Inflammatory macrophage treated with lipopolysaccharide for 4 hours (primary cell): ENCODE data around the gene ATP2B2.
"Not testable (repeated sequence)": the region's sequence is repeated elsewhere in the genome, so short reads cannot be mapped to it uniquely, and the experiment has no call there.

Experiments
- DNase-seq: peaks from one replicate; pipeline ENCODE4 v3.0.0-alpha.2; 2020

Gene ATP2B2

DNA sequence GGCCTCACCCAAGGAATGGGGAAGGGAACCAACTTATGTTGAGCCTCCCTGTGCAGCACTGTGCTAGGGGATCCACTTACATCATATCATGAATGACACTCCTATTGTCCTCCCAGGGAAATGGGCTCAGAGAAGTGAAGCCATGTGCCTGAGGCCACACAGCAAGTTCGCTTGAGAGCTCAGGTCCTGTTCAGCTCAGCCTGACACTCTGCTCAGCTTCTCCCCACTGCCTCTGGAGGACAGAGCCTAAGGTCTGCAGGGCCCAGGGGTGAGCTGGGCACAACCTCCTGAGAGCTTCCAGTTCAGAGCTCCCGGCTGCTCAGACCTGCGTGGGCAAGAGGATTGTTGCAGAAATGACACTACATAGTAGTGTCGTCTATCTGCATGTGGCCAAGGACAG lies 108.5 kb downstream of the ATP2B2 start:
- DNase-seq: no peak

DNA sequence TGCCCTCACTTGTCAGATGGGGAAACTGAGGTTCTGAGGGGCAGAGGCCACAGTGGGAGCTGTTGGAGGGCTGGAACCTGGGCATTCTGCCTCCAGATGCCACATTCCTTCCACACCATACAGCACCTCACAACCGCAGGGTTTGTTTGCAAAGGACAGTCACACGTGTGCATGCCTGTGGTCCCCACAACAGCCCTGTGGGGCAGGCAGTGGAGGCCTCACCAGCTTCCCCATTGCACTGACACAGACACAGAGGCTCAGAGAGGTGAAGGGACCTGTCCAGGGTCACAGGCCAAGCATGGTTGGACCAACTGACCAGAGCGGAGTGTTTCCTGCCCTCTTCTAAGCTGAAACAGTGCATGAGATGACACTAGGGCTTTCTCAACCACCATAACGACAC lies 109.3 kb downstream of the ATP2B2 start:
- no peak for DNase-seq

DNA sequence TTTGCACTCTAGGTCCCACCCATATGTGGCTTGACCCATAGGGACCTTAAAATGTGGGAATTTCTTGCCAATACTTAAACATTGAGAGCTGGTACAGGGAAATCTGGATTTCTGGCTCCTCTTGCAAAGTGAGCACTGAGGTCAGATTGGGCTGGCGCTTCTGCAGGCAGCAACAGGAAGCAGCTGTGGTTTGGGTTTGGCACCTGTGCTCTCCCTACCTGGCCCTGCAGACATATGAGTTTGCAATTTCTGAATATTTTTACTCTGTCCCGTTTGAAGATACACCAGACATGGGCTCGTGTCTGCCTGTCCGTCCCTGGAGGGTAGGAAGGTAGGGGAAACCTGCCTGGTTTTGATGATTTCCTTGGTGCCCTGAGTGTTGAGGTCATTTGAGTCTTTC lies 109.7 kb downstream of the ATP2B2 start:
- DNase-seq: no peak

DNA sequence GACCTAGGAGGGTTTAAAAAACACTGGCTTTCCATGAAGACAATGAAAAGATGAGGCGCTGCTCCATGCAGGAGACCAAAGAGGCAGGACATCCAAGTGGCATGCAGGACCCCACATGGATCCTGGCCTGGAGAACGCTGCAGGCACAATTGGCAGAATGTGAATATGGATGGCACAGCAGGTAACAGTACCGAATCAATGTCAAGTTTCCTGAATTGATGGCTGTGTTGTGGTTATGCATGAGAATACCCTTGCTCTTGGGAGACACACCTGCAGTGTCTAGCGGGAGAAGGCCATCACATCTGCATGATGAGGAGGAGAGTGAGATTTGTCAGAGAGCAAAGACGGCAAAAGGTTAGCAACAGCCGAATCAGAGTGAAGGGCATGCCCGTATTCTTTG lies 110.2 kb downstream of the ATP2B2 start:
- DNase-seq: no peak

DNA sequence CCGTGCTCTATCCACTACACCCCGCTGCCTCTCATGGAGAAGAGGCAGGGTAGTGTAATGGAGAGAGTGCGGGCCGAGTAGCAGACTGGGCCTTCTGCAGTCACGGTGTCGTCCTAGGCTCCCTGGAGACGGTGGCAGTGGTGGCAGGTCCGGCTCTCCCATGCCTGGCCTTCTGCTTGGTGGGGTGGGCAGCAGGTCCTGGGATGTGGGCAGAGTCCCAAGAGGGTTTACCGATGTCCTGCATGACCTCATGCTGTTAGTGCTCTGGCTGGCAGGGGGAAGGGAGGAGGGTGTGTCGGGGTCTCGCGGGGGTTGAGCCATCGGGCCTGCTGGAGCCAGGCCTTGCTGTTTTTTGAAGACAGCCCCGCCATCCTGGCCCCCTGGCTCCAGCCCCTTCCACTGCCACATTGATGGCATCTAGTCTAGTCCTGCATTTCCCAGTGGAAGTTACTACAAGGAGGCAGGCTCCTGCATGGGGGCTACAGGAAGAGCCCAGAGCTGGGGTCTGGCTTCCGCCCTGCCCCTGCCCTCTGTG lies 110.8 kb downstream of the ATP2B2 start:
- DNase-seq: no peak

DNA sequence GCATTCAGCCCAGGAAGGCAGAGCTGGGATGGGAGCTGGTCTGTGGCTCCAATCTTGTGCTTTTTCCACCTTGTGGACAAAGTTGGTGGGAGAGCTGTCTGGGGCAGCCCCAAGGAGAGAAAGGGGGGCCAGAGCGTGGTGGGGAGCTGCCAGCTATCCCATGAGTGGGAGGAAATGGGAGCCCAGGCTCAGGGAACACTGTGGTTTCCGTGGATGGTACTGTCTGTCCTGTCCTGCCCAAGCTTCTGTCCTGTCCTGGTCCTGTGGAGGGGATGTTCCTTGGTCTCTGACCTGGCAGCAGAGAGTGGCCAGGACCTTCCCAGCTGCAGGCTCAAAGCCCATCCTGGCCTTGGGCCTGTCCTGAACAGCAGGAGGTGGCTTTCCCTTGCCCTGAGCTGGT lies 111.9 kb downstream of the ATP2B2 start:
- no peak for DNase-seq

DNA sequence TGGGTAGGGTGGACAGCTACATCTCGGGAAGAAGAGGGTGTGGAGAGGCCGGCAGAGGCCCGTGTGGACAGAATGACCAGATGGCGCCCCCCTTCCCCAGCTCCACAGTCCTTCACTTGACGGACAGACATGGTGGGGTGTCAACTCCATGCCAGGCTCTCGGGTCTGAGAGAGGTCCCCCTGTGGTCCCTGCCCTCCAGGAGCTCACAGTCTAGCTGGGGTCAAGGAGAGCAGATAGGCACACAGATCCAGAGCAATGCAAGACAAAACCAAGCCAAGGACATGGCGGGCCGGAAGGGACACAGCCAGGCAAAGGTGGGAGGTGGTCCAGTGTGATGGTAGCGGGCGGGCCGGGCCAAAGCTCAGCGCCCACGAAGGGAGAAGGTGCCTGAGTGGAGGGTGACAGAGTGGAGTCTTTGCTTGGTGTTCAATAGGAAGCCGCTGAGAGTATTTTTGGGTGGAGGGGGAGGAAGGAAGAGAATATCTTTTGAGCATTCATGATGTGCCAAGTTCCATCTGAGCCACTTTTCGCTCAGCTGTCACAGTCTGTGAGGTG lies 112.4 kb downstream of the ATP2B2 start:
- no peak for DNase-seq

DNA sequence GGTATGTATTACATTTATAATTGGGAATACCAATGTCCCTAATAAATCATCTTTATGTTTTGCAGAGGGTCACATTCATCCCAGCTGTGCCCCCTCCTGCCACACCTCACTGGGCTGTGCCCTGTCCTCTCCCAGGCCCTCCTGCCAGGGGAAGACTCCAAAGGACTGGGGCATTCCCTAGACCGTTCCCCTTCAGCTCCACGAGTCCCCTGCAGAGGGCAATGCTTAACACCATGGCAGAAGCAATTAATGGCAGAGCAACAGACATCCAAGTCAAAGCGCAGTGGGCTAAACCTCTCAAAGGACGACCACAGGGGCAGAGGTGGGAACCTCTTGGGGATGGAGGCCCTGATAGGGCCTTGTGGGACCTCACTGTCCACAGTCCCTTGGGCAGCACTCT lies 113.1 kb downstream of the ATP2B2 start:
- no peak for DNase-seq

DNA sequence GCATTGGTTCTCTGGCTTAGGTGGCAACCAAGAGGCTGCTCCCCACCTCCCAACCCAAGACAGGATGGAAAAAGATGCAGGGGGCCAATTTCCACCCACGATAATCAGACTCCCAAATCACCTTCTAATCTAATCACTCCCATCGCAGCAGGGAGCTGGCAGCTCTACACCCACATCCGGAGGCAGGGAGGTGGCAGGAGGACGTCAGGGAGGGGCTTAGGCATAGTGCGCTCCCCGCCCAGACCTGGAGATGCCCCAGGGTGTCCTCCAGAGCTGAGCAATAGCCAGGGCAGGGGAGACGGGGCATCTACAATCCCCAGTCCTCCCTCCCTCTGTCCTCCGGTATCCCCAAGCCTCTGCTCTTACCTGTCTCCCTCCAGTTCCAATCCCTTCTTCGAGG lies 114.0 kb downstream of the ATP2B2 start:
- DNase-seq: no peak

DNA sequence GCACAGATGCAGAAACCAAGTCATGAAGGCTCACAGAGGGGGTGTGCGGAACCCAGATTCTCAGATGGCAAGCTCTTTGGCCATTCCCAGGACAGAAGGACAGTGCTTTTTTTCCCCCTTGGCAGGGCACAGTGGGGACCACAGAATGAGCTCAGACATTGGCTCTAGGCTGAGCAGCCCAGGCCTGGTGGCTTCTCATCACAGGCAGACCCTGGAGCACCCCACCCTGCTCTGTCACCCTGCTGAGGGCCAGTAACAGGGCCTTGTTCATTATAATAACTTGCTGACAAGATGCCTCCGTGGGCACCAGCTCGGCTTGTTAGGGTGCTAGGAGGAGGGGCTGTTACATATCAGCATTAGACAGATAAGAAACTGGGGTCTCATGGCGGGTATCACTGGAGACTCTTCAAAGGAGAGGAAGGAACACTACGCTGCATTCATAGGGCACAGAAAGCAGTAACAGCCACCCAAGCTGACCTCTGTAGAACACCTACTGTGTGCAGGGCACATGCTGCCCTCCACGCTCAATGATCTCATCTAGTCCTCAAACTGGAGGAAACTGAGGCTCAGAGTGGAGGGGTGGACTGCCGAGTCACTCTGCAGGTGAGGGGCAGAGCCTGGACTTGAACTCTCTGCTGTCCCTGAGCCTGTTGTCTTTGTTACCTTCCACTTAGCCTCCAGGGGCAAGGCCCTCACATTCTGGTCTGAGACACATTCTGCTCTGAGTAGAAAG lies 114.6 kb downstream of the ATP2B2 start:
- no peak for DNase-seq

DNA sequence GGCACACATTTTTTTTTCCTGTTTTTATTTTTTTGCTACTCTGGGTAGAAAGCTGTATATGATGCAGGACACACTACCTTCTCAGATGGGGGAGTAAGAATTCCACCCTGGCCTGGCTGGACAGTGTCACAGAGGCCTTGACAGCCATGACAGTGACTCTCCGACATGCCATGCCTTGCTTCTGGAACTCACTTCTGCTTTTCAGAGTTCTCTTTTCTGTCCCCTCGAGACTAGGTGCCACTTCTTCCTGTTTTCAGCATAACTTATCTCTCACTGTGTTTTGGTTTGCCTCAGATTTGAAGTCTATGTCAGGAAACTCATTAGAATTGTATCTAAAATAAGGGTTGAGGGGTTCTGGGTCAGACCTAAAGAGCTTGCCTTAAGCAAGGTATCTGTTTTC lies 115.4 kb downstream of the ATP2B2 start:
- peak; percentile 79 for DNase-seq

DNA sequence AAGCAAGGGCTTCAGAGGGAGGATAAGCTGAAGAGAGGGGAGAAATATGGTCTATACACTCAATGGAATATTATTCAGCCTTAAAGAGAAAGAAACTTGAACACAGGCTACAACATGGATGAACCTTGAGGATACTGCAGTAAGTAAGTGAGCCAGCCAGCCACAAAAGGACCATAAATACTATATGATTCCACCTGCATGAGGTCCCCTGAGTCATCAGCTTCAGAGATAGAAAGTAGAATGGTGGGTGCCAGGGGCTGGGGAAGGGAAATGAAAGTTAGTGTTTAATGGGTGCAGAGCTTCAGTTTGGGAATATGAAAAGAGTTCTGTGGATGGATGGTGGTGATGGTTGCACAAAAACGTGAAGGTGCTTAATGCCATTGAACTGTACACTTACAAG lies 116.0 kb downstream of the ATP2B2 start:
- DNase-seq: peak; percentile 18

DNA sequence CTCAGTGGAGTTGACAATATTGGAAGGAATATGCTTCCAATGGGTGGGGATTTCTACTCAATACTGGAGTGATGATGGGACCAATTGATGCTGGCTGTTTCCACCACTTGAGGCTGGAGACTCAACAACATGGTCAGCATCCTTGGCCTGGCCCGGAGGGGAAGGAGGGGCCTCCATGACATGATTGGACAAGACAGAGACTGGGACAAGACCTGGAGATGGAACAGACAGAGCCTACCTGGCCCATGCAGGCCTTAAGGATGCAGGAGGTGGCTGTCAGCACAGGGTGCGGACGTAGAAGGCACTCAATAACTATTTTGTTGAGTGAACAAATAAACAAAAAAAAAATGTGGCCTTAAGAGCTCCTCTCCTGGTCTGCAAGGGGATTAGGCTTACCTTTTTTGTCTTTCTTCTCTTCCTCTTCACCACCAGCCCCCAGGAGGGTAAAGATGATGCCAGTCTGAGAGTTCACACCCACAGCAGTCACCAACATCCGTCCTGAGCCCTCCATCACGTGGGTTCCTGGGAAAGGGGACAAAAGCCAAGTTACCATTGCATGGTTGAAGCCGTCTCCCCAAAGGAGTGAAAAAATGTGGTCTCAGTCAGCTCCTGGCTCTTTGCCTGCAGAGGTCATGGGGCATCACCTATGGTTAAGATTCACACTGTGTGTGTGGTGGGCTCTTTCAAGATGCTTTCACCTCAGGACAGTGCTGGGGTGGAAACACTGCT lies 117.3 kb downstream of the ATP2B2 start:
- no peak for DNase-seq

DNA sequence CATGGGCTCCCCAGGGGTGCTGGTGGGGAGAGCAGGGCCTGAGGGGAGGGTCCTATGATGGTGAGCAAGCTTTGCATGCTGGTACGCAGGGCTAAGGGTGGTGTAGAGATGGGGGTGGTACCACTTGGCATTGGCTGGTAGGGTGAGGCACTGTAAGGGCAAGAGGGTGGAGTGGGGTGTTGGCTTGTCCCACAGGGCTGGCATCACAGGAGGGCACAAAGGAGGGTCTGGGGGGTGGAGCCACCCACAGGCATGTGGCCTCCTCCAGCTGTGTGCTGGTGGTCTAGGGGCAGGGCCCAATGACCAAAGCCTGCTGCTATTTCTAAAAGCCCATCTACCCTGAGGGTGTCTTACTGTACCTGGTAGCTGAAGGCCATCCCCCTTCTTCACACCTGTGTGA lies 119.3 kb downstream of the ATP2B2 start:
- DNase-seq: no peak

DNA sequence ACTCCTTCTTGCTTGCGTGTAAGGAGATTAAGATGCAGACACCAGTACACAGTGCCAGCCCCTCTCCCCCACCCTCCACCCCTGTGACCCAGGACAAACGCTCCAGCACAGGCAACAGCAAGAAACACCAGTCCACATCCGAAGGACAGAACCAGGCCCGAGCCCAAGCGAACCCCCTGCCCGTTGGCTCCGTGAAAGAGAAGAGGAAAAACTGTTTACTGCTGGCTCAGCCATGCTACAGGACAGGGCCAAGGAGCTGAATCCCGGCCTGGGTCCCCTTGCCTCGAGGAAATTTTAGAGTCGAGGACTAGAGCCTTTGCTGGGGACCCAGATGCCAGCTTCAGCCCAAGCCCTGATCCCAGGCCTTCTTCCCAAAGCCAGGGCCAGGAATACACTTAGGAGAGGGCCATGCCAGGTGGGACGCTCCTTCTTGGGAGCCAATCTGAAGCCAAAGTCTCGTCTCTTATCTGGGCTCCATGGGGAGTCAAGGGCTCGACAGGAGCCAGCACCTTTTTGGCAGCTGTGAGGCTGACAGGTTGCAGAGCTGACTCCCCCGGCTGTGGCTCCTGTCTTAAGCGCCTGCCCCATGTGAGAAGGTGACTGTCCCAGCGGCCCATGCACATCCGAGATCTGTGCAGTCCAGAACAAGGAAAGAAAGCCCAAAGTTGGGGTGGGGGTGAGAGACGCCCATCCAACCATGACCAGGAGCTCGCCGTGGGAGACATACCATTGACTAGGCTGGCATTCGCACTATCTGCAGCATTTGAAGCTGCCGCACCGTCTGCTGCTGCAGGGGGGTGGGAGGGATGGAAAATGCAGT lies 120.6 kb downstream of the ATP2B2 start:
- DNase-seq: no peak

DNA sequence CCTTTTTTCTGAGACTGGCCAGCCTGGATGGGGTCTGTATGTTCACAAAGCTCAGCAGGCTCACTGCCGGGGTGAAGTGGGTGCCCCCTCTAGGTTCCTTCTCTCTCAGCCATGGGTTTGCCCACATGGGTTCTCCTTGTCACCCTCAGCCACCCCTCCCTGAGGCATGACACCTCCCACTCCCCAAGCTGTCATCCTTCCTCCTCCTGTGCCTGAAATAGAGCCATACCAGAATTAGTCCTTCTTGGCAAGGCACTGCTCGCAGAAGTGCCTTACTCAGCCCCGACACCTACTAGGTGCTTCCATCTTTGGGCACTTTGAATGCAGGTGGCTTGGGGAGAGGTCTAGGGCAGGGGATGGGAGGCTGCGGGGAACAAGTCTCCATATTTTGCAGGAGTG lies 121.5 kb downstream of the ATP2B2 start:
- DNase-seq: no peak

DNA sequence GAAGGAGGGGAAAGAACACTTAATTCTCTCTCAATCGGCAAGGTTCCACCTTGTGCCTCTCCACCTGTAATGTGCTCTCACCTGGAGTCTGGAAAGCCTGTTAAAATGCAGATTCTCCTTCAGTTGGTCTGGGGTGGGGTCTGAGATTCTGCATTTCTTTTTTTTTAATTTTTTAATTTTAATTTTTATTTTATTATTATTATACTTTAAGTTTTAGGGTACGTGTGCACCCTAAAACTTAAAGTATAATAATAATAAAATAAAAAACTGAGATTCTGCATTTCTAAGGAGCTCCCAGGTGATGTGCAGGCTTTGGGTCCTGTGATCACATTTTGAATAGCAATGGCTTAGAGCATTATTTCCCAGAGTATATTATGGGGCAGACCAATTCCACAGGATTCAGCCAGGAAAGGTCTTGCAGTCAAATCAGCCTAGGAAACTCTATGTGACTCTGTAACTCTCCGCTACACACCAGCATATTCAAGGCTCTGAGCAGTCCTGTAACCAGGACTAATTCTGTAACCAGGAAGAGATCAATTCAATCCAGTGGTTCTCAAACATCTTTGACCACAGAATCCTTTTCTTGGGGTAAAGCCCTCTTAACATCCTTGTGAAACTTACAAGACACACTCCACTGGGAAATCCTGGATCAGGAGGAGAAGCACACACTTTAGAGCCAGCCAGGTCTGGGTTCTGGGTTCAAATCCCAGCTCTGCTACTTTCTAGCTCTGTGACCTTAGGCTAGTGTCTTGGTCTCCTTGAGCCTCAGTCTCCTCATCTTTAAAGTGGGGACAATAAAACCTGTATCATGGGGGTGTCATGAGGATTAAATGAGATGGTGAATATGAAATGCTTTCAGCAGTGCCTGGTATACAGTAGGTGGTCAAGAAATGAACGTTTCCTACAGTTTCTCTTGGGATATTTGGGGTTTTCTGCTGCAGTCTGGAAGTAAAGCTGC lies 122.2 kb downstream of the ATP2B2 start:
- DNase-seq: no peak

DNA sequence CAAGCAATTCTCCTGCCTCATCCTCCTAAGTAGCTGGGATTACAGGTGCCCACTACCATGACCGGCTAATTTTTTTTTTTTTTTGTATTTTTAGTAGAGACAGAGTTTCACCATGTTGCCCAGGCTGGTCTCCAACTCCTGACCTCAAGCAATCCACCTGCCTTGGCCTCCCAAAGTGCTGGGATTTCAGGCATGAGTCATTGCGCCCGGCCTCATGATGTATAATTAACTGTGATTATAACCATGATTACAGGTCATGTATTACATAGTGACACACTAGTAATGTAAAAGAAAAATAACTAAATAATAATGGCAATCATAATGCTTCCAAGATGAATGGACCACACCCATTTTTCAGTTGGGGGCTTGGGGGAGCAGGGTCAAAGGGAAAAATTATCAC lies 122.9 kb downstream of the ATP2B2 start:
- DNase-seq: not testable (repeated sequence)

DNA sequence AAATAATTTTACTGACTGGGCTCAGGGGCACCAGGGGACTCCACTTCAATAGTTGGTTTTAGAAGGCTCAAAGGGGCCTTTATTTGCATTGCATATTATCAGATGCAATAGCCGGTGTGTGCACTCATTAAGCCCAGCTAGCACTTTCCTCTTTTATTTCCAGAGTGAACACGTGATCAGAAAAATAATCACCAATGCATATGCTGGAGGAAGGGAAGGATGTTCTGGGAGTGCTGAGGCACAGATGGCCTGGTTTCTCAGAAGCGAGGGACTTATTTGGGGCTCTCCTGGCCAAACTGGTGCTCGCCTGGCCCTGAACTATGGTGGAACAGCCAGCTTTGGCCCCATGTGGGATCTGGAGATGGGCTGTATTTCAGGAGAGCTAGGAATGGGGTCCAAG lies 124.0 kb downstream of the ATP2B2 start:
- DNase-seq: no peak

DNA sequence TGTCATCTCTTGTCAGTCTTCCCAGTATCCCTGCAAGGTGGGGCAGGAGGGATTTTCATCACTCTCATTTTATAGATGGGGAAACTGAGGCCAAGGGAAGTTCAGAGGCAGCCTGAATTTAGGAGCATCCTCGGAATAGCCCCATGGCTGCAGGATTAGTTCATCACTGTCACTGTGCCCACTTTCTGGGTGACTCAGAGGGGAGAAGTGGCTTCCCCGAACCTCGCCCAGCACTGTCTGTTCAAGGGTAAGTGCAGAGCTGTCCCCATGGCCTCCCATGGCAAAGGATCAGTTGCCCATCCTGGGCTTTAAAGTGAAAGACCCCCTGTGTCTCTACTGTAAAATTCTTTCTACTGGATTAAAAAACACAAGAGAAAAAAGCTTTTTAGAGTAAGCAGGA lies 124.5 kb downstream of the ATP2B2 start:
- no peak for DNase-seq

DNA sequence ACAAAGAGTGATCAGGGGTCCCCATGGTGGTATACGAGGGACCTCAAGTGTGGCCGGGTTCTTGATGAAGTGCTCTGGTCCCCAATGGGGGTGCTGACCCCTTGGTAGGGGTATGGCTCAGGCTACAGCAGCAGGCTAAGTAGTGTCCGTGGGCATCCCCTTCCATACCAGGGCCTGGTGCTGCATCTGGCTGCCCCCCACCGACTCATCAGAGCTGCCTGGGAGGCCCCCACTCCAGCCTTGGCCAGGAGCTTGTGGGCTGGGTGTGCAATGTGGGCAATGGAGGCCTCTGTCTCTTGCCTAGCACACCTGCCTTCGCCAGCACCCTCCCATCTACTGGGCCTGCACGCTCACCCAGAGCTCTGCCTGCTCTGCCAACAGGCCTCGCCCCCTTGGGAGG lies 125.4 kb downstream of the ATP2B2 start:
- DNase-seq: no peak

DNA sequence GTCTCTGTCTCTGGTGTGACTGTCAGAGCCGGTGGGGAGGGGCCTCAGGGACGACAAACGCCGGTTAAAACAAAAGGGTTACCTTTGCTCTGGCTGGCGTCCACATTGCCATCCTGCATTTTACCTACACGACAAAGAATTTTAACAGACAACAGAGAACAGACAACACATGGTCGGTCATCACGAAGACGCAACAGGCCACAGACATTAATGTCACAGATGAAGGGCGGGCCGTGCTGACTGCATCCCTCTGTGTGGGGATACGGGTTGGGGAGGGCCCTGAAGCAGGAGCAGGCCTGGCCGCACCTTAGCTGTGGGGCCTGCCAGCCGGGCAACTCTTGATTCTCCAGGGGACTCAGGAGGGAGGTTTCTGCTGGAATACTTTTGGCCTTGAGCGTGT lies 126.2 kb downstream of the ATP2B2 start:
- DNase-seq: no peak
